GM21528 (cell line): ENCODE results near the gene TICRR.

ENCODE experiments used
- ATAC-seq: cut with Tn5 transposase; IDR thresholded peaks from one replicate; pipeline ENCODE4 v1.9.1; 2021; ENCODE audit warnings: mild to moderate bottlenecking, moderate library complexity; ENCODE audit not compliant: unreplicated experiment, low FRiP score

Gene TICRR

DNA sequence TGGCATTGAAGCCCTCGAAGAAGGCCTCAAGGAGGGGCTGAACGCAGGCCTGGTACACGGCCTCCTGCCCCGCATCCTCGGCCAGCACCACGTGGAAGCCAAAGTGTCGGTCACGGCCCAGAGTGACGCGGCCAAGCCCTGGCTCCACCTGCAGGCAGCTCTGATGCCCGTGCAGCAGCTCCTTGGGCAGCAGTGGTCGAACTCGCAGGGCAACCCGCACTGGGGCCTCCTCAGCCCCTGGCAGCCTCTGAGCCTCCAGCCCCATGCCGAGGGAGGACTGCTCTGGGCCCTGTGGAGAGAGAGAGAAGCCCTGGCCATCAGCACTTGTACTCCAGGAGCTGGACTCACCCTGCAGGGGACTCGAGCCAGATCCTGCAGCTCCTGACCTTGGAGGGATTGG is 77.4 kb downstream of the TICRR start:
- no peak for ATAC-seq

DNA sequence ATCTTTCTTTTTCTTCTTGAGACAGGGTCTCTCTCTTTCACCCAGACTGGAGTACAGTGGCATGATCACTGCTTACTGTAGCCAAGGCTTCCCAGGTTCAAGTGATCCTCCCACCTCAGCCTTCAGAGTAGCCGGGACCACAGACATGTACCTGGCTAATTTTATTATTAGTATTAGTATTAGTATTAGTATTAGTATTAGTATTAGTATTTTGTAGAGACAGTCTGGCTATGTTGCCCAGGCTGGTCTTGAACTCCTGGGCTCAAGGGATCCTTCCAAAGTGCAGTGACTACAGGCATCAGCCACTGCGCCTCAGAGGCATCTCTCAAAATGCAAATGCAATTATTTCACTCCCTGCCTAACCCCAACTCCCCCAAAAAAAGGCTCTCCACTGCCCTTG is 78.3 kb downstream of the TICRR start:
- ATAC-seq = no peak

- no peak for ATAC-seq
Observed at GRCh38 chr15:89654301-89654761, 79.1 kb downstream of the TICRR start.

DNA sequence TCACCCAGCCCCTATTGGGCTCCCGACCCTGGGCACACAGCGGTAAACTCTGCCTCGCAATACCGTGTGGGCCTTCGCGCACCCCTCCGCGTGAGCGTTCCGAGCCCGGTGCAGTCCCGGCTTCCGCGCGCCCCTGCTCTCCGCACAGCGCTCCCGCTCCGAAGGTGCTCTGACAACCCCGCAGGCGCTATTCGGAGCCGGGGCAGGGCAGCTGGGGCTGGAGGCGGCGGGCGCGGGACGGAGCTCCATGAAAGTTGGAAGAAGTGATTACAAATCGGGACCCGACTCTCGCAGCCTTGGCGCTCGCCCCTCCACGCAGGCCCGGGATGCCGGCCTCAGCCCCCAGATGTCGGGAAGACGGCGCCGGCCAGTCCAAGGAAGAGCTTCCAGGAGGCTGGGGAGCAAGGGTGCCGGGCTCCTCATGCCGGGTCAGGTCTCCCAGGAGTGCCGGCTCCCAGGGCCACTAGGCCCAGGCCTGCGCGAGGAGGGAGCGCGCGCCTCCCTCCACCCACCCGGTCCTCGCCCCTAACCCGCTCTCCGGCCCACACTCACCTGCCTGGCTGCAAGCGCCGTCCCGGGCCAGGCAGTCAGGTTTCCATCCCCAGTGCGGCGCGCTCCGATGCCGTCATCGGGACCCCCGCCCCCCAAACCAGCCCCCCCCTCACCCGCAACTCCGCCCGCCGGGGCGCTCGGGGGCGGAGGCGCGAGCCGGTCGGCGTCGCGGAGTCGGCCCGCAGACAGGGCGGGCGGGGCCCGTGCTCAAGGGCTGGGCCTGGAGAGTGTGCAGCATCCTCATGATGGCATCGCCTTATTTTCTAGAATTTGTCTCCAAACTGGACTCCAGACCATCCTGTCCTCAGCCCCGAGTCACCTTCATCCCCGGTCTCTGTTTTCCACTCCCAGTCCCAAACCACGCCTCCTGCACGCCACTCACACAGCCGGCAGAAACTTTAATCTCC is 79.9 kb downstream of the TICRR start, which contains the start of gene KIF7:
Gene KIF7 (minus strand): TSS at position 621 of the 959 bp plus-strand sequence. CDS start 2,537 bp downstream, outside the sequence.
- ATAC-seq = no peak

- no peak for ATAC-seq
Observed at GRCh38 chr15:89656116-89656815, 81.0 kb downstream of the TICRR start.

- ATAC-seq = no peak
Observed at GRCh38 chr15:89657686-89658200, 82.5 kb downstream of the TICRR start.

- no peak for ATAC-seq
Observed at GRCh38 chr15:89659295-89659694, 84.0 kb downstream of the TICRR start.

GRCh38 chr15:89660556-89660955 is 85.3 kb downstream of the TICRR start:
- ATAC-seq = no peak

DNA sequence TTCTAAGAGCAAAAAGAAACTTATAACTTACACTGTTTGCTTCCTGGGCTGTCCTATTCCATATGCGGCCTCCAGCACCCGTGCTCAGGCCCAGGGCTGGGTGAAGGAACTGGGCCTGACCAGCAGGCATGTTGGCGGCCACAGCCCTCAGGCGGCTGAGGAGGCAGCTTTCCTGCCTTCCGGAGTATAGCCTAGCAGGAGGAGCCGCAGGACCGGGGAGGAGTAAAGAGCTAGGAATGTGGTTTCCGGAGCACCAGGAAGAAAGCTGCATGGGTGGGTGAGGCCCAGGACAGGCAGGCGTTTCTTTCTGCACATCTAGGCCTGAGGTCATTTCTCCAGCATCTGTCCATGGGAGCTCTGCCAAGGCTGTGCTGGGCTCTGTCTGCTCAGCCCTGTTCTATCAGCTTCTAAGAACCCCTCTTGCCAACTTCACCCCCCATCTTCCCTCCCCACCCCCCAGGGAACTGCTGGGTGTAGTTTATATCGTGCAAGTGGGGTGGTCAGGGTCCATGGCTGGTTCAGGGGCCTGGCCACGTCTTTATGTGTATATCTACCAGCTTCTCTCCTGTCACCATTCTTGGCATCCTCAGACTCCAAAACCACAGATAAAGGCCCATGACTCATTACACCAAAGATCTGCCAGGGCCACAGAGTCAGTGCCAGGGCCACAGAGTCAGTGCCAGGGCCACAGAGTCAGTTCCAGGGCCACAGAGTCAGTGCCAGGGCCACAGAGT is 87.8 kb downstream of the TICRR start:
- no peak for ATAC-seq

- ATAC-seq = no peak
Observed at GRCh38 chr15:89664441-89665350, 89.4 kb downstream of the TICRR start.

GRCh38 chr15:89665449-89666181 is 90.3 kb downstream of the TICRR start:
- no peak for ATAC-seq

DNA sequence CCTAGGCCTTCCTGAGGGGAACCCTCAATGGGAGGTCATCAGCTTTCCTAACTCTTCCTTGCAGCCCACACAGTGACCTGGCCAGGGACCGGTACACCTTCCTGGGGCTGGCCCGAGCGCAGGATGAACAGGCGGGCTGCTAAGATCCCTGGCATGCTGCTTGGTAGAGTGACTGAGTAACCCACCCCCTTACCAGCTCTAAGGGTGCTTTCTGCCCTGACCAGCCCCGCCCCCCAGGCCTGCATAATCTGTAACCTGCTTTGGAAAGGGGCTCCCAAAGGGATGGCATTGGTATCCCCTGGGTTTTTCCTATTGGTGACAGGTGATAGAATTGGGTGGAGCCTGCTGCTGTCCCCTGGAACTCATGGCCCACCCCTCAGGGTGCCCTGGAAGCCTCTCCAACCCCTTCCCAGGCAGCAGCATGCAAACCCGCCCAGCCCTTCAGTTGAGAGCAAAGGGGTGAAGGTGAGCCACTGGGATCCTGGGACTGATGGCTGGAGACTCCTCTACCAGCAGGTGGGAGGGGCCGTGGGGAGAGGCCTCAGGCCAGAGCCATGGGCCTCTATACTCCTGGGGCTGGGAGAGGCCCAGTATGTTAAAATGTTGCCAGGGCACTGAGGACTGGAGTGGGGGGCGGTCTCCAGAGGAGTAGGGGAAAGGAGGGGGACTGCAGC is 91.1 kb downstream of the TICRR start:
- no peak for ATAC-seq

DNA sequence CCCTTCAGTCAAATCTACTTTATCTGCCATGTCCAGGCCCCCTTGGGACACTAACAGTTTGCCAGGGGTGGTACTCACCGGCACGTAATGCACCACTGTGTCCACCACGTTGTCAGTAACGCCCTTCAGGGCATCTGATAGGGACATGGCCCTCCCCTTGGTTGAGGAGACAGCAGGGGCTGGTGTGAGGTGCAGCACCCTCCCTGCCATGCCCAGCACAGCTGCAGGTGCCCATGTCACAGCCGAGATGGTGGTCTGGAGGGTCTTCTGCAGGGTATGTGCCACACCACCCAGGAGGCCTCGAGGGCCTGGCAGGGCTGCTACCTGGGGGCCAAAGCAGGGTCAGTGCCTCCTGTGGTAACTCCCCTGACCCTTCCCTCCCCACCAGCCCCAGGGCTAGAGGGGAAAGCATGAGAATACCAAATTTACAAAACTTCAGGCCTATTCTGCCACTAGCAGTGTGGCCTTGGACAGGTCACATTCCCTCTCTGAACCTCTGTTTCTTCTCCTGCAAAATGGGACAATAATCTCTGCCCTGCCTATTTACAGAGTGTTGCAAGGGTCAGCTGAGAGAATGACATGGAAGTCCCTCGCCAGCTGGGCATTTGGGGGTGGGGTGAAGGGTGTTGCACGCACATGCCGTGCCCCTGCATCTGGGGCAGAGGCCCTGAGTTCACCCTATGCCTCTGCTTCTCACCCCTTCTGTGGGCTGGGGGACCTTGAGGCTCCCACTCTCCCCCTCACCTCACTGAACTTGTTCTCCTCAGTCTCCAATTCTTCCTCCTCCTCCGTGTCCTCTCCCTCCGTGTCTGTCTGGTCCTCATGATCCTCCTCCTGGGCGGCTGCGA is 91.8 kb downstream of the TICRR start:
- no peak for ATAC-seq

DNA sequence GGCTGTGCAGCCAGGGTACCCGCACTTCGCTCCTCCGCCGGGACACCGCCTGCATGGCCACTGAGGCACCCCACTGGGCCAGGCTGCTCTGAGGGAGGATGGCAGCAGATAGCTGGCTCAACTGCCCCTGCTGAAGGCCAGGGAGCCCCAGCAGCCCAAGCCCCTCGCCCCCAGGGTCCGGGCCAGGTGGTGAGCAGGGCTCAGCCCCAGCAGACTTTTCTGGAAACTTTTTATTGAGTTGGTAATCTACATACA is 92.4 kb downstream of the TICRR start:
- no peak for ATAC-seq

- ATAC-seq = no peak
Observed at GRCh38 chr15:89668171-89668570, 92.9 kb downstream of the TICRR start.

DNA sequence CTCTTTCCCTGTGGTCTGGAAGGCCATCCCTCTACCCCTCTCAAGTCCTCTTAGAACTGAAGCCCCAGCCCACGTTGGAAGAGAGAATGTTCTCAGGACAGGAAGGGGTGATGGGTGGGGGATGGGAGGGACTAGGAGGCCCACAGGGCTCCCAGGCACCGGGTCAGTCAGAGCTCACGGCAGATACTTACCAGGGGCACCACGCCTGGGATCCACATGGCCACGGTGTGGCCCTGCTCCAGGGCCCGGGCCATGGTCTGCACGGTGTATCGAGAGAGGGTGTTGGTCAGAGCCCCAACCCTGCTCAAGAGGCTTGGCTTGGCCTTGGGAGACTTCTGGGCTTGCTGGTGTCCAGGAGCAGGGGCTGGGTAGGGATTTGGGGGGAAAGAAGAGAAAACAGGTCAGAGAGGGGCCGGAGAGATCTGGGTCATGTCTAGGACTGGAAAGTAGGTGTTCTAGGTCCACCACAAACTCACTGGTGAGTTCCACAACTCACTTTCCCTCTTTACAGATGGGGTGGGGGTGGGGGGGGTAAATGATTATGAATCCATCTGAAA is 94.1 kb downstream of the TICRR start:
- ATAC-seq = no peak

DNA sequence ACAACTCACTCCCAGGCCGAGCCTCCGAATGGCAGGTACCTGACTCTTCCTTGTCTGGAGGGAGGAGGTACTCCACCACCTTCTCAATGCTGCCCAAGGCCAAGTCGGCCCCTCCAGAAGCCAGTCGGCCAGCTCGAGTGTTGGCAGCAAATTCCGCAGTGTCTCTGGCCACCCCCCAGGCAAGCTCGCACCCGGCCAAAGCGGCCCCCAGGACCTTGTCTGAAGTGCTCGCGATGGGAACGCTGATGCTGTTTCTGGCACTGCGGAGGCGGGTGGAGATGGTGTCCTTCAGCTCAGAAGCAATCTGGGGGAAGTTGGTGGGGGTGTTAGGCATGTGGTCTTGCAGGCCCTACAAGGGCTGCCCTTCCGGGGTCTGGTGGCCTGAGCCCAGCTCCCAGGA is 94.7 kb downstream of the TICRR start:
- no peak for ATAC-seq
